ENCODE results near the gene SIM2. TPM values are rescaled to one million over a fixed set of nuclear protein-coding genes. Genes with fewer than 3 reads are reported as not detected.
A peak's percentile ranks its signal among the peaks of the same experiment; 100 is the strongest.

The SIM2 gene
- total RNA-seq, 2 experiments from 2014 or later = not detected

DNA sequence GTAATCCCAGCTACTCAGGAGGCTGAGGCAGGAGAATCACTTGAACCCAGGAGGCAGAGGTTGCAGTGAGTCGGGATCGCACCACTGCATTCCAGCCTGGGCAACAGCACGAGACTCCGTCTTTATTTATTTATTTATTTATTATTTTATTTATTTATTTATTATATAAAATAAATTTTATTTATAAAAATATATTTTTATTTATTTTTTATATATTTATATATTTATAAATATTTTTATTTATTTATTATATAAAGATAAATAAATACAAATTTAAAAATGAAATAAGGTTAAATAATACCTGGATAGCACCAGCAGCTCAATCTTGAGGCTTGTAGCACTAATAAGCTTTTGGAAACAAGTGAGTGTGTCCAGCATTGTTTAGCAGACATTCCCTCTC is 40.9 kb upstream of the SIM2 start:
- Histone ChIP-seq H3K9me2 (ENCODE audit: insufficient read depth, low read length) (no peaks in the 10 kb centered on the region), H3K27ac (ENCODE audit: low read depth, low read length, poor library complexity, severe bottlenecking) (no peak overlapping the region), H3K36me3 (ENCODE audit: insufficient read depth, low read length) (no peaks in the 10 kb centered on the region), H3K9me3 (ENCODE audit: low read length) (no peaks in the 10 kb centered on the region), H4K20me1 (ENCODE audit: insufficient read depth, low read length) (no peaks in the 10 kb centered on the region), H3K4me2 (ENCODE audit: low read length) (no peak overlapping the region), H3K4me1 (ENCODE audit: insufficient read depth, low read length, poor library complexity, severe bottlenecking) (no peaks in the 10 kb centered on the region), H3K4me3 (ENCODE audit: low read depth, low read length, poor library complexity, severe bottlenecking) (no peak overlapping the region), H2AFZ (ENCODE audit: low read length) (no peak overlapping the region), H3K79me2 (ENCODE audit: insufficient read depth, low read depth, low read length) (no peaks in the 10 kb centered on the region)
- intact Hi-C loops (cut with micrococcal nuclease; ENCODE audit: unreplicated experiment) = no loop called here
- CTCF ChIA-PET (ENCODE audit: unreplicated experiment) = no interaction called here
- POLR2A ChIA-PET = no interaction called here
- BruUV-seq (replicated peaks) = no TSS peak
- DNase-seq (ENCODE audit: low spot score) = no peak
- no peak for TF ChIP-seq EZH2phosphoT487 (IDR thresholded peaks at IDR 0.05; ENCODE audit: borderline replicate concordance, low read depth, low read length)
- TF ChIP-seq, protein P1, sequence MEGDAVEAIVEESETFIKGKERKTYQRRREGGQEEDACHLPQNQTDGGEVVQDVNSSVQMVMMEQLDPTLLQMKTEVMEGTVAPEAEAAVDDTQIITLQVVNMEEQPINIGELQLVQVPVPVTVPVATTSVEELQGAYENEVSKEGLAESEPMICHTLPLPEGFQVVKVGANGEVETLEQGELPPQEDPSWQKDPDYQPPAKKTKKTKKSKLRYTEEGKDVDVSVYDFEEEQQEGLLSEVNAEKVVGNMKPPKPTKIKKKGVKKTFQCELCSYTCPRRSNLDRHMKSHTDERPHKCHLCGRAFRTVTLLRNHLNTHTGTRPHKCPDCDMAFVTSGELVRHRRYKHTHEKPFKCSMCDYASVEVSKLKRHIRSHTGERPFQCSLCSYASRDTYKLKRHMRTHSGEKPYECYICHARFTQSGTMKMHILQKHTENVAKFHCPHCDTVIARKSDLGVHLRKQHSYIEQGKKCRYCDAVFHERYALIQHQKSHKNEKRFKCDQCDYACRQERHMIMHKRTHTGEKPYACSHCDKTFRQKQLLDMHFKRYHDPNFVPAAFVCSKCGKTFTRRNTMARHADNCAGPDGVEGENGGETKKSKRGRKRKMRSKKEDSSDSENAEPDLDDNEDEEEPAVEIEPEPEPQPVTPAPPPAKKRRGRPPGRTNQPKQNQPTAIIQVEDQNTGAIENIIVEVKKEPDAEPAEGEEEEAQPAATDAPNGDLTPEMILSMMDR (conservative IDR thresholded peaks at IDR 0.05; ENCODE audit: low read length) = no peak

GRCh38 chr21:36658926-36659325 is 40.0 kb upstream of the SIM2 start:
- H3K79me2 ChIP-seq (ENCODE audit: insufficient read depth, low read depth, low read length) = no peaks in the 10 kb centered on the region
- DNase-seq (ENCODE audit: low spot score) = no peak
- CTCF ChIA-PET (ENCODE audit: unreplicated experiment) = no interaction called here
- H3K4me3 ChIP-seq (ENCODE audit: low read depth, low read length, poor library complexity, severe bottlenecking) = no peak overlapping the region
- no peaks in the 10 kb centered on the region for H3K9me2 ChIP-seq (ENCODE audit: insufficient read depth, low read length)
- no peaks in the 10 kb centered on the region for H3K36me3 ChIP-seq (ENCODE audit: insufficient read depth, low read length)
- no peak overlapping the region for H2AFZ ChIP-seq (ENCODE audit: low read length)
- H3K4me2 ChIP-seq (ENCODE audit: low read length) = no peak overlapping the region
- no peaks in the 10 kb centered on the region for H3K9me3 ChIP-seq (ENCODE audit: low read length)
- H3K27ac ChIP-seq (ENCODE audit: low read depth, low read length, poor library complexity, severe bottlenecking) = no peak overlapping the region
- intact Hi-C loops (cut with micrococcal nuclease; ENCODE audit: unreplicated experiment) = no loop called here
- no TSS peak for BruUV-seq (replicated peaks)
- TF ChIP-seq, protein P1 (conservative IDR thresholded peaks at IDR 0.05; ENCODE audit: low read length) = no peak
- no peak for TF ChIP-seq EZH2phosphoT487 (IDR thresholded peaks at IDR 0.05; ENCODE audit: borderline replicate concordance, low read depth, low read length)
- POLR2A ChIA-PET = interaction anchor here (0.6 kb wide), 2 partner anchors 26 to 508 kb away, joined by 3 to 4 read pairs; no protein-coding TSS in a partner anchor
- no peaks in the 10 kb centered on the region for H4K20me1 ChIP-seq (ENCODE audit: insufficient read depth, low read length)
- H3K4me1 ChIP-seq (ENCODE audit: insufficient read depth, low read length, poor library complexity, severe bottlenecking) = no peaks in the 10 kb centered on the region

DNA sequence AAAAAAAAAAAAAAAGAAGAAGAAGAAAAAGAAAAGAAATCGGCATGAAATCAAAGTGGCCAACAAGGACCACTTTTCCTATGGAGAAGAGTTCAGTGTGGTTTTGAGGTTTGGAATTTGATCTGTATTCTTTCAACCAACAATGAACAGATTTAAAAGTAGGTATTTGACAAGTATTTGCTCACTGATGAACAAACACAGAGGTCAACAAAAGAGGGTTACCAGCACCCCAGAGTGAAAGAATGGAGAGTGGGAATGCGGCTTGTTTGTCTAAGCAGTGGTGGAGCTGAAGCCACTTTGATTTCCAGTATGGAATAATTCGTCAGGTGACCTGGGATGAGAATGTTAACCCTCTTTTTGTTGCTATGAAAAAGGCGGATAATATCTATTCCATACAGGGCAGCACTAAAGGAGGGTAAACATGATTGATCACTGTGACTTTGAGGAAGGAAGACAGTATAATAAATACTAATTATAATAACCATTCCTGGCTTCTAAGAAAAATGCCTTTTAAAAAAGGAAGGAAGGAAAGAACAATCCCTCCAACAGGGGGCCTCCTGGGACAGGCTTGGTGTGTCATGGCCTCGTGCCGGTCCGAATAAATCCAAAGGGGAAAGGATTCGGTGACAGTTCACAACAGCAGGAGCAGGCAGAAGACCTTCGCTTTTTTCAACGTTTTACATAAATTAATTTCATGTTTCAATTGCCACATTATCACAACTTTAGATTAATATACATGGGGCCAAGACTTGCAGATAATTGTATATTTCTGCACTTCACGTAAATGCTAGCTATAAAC is 37.2 kb upstream of the SIM2 start:
- CTCF ChIA-PET (ENCODE audit: unreplicated experiment) = no interaction called here
- Histone ChIP-seq H3K9me2 (ENCODE audit: insufficient read depth, low read length) (no peaks in the 10 kb centered on the region), H3K4me2 (ENCODE audit: low read length) (no peak overlapping the region), H2AFZ (ENCODE audit: low read length) (no peak overlapping the region), H3K79me2 (ENCODE audit: insufficient read depth, low read depth, low read length) (no peaks in the 10 kb centered on the region), H3K36me3 (ENCODE audit: insufficient read depth, low read length) (no peaks in the 10 kb centered on the region), H3K4me1 (ENCODE audit: insufficient read depth, low read length, poor library complexity, severe bottlenecking) (no peaks in the 10 kb centered on the region), H4K20me1 (ENCODE audit: insufficient read depth, low read length) (no peaks in the 10 kb centered on the region), H3K4me3 (ENCODE audit: low read depth, low read length, poor library complexity, severe bottlenecking) (no peak overlapping the region), H3K9me3 (ENCODE audit: low read length) (no peaks in the 10 kb centered on the region), H3K27ac (ENCODE audit: low read depth, low read length, poor library complexity, severe bottlenecking) (no peak overlapping the region)
- POLR2A ChIA-PET = no interaction called here
- intact Hi-C loops (cut with micrococcal nuclease; ENCODE audit: unreplicated experiment) = no loop called here
- BruUV-seq (replicated peaks) = no TSS peak
- TF ChIP-seq, protein P1 (conservative IDR thresholded peaks at IDR 0.05; ENCODE audit: low read length) = 0 out of 2 replicates have a peak, but pooled peaks have one; percentile 17
- TF ChIP-seq EZH2phosphoT487 (IDR thresholded peaks at IDR 0.05; ENCODE audit: borderline replicate concordance, low read depth, low read length) = no peak
- DNase-seq (ENCODE audit: low spot score) = no peak

Measured in OCI-LY7 (cell line).